HG03432 (cell line): Measurements from ENCODE around the gene RASAL2.
"Not testable (repeated sequence)": the region's sequence is repeated elsewhere in the genome, so short reads cannot be mapped to it uniquely, and the experiment has no call there.

Source experiments
- ATAC-seq: cut with Tn5 transposase; IDR thresholded peaks from one replicate; pipeline ENCODE4 v1.9.1; 2021; ENCODE audit warnings: mild to moderate bottlenecking, moderate library complexity; ENCODE audit not compliant: unreplicated experiment

RASAL2 gene

DNA sequence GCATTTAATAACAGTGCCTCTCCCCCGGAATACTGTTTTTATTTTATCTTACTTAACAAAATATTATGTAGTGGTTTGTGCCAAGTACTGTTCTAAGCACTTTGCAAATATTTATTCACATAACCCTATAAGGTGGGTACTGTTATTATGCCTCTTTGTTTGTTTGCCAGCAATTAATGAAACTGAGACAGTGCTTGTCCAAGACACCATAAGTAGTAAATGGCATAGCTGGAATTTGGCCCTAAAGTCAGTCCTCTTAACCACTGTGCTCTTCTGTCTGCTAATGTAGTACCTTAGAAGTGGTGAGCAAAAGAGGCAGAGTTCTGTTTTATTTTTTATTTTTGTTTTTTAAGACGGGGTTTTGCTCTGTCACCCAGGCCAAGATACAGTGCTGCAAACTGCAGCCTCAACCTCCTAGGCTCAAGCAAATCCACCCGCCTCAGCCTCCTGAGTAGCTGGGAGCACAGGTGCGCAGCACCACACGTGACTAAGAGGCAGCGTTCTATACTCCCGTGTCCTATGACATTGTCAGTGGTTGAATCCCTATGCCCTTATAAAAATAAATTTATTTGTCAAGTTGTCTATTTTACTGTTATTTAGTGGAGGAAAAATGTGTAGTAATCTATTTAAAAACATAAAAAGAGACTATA, 237.1 kb downstream of the RASAL2 start:
- no peak for ATAC-seq

DNA sequence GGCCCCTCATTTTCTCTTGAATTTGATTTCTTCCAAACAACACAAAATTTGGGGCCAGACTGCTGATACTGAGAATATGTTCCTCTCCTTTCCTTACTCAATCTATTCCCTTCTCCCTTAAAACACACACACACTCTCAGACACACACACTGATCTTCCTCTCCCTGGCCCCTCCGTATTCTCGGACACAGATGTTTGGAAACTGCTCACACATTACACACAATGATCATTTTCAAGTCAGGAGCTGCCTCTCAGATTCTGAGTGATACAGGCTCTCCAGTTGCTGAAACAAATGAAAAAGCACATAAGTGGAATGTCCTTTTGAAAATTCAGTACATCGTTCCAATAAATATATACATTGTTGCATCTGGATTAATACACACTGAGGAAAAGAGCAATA, 241.5 kb downstream of the RASAL2 start:
- ATAC-seq: no peak

DNA sequence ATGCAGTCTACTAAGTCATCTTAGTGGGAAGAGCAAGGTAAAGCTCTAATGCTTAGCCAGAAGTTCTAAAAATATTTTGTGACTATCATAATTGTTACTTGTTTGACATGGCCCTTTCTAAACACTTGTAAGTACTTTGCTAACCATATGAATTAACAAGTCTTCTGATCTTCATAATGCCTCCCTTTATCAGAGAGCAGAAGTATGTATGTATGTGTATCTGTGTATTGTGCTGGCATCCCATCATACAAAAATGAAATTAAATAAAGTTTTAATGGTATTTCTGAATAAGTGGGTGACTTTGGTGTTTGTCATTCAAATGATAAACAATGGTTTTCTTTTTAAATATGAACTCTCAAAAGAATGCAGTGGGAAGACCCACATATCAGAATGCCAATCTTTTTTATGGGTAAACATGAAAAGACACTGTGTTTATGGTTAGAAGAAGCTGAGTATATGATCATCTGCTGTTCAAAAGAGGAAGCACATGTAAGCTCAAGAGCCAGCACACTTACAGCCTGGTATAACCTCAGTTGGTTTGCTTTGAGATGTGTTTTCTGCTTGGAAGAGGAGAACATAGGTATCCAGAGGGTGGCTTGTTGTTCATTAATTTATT, 243.3 kb downstream of the RASAL2 start:
- no peak for ATAC-seq

DNA sequence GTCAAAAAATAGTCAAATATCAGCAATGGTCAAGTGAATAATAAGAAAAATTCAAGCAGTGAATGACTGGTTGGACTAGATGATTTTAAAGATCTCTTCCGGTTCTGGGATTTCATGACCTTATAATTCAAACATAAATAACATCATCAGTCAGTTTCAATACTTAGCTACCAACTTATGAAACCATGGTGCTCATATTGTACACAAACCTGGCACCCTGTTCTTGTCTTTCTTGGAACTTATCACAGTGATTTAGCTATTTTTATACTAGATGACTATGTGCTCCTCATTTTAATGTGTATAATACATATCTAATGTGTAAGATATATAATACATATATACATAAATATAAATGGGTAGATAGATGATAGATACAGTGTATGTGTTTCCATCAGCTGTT, 245.9 kb downstream of the RASAL2 start:
- no peak for ATAC-seq

DNA sequence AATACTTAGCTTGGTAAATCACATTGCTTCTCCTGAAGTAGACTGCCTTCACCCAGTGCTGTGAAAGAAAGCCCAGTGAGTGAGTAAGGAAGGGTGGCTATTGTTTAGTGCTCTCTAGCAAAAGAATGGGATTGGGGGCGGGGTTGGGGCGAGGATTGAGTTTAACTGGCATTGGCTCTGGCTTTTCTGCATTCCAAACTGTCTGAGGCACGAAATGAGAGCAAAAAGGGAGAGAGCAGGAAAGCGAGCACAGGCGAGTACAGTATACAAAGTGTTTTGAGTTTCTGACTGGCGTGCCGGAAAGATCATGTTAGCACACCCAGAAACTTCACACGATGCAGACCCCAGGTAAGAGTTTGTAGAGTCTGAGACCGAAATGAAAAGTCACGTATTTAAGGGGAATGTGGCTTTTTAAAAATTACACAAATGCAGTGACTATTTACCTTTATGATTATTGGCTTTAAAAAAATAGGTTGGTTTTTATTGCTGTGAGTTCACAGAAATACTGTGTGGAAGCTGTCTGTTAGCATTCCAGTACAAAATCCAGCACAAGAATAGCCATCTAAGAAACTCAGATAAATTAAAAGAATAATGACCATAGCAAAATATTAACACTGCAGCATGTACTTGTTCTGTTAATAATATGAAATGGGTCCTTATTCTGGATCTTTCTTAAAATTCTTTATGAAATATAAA, 247.5 kb downstream of the RASAL2 start:
- no peak for ATAC-seq

DNA sequence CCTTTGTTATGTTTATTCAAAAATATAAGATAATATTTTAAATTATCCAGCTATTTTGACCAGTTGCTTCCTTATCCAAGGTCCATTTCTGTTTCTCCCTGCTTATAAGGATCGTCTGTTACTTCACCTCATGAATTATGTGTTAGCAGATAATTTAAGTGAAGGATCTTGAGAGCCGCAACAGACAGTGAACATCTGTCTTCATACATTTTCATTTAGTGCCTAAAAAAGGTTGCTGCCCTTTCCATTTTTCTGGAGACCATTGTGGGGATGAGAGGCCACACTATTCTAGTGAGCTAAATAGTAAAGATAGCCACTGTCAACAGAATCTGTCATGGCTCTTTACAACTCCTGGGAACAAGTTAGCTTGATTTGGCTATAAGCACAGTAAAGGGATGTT, 248.8 kb downstream of the RASAL2 start:
- no peak for ATAC-seq

DNA sequence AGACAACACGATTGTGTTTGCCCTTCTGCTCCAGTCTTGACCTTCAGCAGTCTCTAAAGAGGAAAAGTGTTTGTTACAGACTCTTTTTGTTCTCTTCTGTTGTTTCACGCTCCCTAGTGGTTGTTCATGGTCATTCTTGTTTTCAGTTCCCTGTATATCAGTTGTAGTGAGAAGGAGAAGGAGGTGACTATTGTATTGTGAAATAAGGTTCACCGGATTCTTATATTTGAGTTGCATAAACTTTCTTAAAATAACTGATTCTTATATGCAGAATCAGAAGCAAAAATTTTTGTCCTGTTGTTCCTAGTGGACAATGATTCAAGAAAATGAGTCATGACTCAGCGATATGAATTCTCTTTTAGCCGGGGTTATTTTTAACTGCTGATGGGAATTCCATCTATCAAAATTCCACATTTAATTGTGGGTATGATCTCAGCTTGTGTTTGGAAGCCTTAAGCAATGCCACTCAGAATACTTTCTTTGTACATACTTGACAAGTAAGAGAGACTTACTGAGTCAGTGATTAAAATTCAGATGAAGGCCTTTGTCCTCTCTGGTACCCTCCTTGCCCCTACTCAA, 250.7 kb downstream of the RASAL2 start:
- ATAC-seq: no peak

DNA sequence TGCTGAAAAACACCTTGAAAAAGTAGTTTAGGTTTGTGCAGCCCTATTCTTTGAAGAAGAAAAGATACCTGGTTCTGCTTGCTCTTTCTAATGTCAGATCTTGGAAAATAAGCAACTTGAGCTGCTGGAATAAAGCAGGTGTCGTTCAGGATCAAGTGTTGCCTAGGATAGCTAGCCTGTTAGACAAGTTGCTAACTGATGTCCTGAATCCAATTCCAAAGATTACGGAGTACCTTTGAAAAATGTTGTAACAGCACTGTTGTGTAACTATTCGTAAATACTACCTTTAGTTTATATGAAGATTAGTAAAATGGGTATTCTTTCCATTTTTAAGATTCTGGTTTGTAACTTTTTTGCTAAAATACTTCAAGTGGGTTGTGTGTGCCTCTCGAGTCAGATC, 251.3 kb downstream of the RASAL2 start:
- no peak for ATAC-seq

DNA sequence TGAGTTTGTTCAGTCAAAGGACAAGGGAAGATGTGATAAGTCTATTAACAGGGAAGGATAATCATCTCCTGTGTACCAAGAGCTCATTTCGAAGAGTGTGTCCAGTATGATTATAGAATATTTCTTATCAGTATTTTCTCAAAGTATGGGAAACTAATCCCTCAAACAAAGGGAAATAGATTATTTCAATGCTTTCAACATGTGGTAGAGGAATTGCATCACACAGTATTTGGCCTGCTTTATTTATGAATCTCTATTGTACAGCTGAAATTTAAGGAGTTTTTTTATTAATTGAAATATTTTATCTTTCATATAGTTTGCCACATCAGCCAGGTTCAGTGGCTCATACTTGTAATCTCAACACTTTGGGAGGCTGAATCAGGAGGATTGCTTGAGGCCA, 251.9 kb downstream of the RASAL2 start:
- ATAC-seq: no peak

DNA sequence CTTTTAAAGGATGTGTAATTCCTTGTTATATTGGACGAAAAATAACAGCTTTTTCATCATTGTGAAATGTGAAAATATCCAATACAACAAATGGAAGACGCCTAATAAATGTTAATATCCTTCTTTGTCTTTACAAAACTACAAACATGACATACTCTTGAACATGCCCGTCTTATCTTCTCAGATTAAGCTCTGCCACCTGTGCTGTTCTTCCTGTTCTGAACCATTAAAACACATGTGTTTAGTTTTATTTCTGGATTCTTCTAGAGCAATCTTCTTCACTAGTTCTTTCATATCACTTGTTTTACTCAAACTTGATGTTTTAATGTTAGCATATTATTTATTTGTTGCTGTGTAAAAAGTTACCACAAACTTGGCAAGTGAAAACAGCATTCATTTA, 255.9 kb downstream of the RASAL2 start:
- ATAC-seq: no peak

DNA sequence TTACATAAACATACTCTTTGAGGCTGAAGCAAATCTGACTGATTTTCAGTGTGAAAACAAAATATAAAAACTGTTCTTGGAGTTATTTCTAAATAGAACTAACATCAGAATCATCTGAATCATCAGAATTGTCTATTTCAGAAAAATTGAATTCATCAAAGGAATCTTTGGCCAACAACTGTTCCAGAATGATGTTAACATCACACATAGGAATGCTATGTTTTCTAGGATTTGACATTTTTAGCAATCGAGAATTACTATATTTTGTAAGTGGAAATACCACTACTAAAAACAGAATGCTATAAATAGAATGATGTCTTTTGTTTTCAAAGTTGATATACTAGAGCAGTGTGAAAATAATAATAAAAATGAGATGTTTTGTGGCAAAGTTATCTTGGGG, 258.0 kb downstream of the RASAL2 start:
- not testable (repeated sequence) for ATAC-seq

DNA sequence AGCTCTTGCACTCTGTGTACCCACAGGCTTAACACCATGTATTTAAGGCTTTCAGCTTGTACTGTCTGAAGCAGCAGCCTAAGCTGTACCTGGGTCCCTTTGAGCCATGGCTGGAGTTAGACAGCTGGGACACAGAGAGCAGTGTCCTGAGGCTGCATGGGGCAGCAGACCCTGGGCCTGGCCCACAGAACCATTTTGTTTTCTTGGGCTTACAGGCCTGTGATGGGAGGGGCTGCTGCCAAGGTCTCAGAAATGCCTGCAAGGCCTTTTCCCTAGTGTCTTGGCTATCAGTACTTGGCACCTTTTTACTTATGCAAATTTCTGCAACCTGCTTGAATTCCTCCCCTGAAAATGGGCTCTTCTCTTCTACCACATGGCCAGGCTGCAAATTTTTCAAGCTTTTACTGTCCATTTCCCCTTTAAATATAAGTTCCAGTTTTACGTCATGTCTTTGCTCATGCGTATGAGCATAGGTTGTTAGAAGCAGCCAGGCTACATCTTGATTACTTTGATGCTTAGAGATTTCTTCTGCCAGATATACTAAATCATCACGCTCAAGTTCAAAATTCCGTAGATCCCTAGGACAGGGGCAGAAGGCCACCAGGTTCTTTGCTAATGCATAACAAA, 259.0 kb downstream of the RASAL2 start:
- no peak for ATAC-seq

DNA sequence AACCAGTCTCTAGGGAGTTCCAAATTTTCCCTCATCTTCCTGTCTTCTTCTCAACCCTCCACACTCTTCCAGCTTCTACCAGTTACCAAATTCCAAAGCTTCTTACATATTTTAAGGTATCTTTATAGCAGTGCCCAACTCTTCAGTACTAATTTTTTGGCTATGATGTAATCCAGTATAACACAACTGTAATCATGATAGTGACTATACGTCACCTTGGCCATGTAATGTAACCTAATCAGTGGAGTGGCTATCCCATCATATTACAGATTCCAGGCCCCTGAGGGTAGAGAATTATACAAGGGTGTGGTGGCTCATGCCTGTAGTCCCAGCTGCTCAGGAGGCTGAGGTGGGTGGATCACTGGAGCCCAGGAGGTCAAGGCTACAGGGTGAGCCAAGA, 259.6 kb downstream of the RASAL2 start:
- no peak for ATAC-seq

DNA sequence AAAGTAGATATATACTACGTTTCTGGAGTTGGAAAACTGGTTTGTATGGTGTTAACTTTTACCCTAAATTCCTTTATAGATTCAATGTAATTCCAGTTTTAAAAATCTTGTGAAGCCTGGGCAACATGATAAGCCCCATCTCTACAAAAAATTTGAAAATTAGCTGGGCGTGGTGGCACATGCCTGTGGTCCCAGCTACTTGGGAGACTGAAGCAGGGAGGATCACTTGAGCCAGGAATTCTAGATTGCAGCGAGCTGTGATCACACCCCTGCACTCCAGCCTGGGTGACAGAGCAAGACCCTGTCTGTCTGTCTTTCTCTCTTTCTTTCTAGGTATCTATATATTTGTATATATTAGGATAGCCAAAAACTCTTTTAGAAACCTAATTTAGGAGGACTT, 260.9 kb downstream of the RASAL2 start:
- no peak for ATAC-seq

DNA sequence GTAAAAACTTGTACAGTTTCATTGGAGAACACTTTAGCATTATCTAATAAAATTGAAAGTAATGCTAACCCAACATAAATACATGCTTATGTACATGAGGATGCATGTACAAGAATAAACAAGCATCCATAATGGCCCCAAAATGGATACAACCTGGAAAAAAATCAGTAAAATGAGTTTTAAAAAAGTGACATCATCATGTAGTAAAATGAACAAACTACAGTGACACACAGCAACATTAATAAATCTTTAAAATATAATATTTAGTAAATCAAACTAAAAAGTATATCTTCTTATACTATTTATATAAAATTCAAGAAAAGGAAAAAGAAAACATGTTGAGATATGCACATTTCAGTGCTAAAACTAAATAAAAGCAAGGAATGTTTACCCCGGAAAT, 262.4 kb downstream of the RASAL2 start:
- ATAC-seq: no peak

DNA sequence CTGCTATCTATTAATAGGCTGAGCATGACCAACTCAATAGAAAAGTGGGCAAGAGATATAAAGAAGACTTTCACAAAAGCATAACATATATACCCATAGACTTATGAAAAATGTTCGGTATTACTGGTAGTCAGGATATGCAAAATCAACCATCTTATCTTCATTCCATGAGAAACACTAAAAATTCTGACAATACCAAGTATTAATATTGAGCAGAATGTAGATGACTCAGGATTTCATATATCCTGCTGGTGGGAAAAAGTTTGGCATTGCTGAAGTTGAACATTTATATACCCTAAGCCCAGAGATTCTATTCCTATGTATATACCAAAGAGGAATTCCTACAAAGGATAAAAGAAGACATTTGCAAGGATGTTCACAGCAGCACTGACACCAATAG, 264.6 kb downstream of the RASAL2 start:
- ATAC-seq: no peak

DNA sequence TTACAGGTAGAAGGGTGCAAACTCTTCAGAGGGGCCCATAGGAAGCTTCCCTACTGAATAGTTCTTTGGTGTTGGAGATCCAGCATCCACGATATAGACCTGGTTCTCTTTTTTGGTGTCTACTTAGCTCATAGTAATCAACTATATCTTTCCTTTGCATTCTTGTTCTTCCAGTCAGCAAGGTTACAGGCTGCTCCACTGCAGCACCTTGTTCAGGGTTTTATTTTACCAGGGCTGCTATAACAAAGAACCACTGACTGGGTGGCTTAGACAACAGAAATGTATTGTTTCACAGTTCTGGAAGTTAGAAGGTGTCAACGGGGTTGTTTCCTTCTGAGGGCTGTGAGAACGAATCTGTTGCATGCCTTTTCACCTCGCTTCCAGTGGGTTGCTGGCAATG, 266.5 kb downstream of the RASAL2 start:
- ATAC-seq: no peak

DNA sequence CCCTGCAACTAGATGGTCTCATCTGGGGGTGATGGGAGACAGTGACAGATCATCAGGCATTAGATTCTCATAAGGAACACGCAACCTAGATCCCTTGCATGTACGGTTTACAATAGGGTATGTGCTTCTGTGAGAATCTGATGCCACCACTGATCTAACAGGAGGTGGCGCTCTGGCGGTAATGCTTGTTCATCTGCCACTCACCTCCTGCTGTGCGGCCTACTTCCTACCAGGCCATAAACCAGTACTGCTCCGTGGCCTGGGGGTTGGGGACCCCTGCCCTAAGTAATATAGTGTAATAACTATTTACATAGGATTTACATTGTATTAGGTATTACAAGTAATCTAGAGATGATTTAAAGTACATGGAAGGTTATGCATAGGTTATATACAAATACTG, 267.9 kb downstream of the RASAL2 start:
- no peak for ATAC-seq

DNA sequence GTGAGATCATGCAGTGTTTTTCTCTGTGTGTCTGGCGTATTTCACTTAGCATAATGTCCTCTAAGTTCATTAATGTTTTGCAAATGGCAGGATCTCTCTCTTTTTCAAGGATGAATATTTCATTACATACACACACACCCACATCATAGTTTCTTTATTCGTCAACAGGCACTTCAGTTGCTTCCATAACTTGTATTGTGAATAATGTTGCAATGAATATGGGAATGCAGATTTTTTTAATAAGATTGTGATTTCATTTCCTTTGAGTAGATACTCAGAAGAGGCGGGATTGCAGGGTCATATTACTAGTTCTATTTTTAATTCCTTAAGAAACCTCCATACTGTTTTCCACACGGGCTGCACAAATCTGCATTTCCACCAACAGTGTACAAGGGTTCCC, 268.8 kb downstream of the RASAL2 start:
- ATAC-seq: no peak

DNA sequence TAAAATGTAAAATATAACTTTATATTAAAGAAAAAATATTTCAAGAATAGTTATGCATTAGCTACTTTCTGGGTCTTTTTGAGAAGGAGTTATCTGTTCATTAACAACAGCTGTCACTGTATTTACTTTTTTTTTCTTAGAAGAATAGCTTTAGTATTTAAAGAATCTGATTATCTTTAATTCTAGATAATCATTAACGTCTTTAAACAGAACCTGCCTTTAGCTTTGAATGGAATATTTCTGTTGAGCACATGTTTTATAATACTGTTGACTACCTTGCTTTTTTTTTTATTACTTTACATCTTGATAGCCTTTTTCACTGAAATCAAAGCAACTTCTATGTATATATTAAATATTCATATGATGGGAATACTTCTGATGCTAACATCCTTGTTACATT, 270.9 kb downstream of the RASAL2 start:
- no peak for ATAC-seq

DNA sequence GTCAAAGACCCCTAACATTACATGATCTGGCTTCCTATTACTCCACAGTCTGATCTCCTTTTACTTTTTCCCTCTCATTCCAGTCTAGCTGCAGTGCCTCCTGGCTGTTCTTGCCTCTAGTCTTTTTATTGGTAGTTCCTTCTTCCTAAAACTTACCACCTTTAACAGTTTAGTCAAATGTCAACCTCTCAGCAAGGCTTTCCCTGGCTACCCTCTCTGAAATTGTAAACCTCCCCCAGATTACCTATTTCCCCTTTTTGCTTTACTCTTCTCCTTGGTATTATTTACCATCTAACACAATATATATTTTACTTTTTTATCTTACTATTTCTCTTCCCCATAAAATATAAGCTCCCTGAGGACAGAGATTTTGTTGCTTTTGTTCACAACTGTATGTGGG, 273.2 kb downstream of the RASAL2 start:
- no peak for ATAC-seq

DNA sequence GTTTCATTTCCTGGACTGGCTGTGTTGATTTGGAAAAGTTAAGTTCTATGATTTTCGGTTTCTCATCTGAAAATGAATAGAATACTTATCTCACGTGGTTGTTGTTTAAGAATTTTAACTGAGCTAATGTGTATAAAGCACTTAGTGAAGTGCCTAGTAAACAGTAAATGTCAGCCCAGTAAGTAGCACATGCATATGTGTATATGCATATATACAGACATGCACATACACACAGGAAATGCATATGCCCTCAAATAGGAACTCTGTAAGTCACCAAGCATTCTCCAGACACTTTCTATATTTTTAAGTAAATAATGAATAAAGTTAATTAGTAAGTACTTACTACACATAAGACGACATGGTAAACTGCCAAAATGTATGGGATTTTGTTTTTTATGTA, 274.3 kb downstream of the RASAL2 start:
- ATAC-seq: no peak
